ENCODE measurements around the gene FSHR. TPM values are rescaled to one million over a fixed set of nuclear protein-coding genes. Genes with fewer than 3 reads are reported as not detected.

FSHR gene
- total and polyA plus RNA-seq, 2 of the 8 experiments (the other 6 are each of a cell fraction or from before 2014, with no cell fraction given), result not detected

GRCh38 chr2:49032126-49032525, 122.2 kb downstream of the FSHR start:
- no peak overlapping the region for H2BK12ac ChIP-seq (ENCODE audit: low read depth, low read length)
- no peak overlapping the region for H2AK5ac ChIP-seq (ENCODE audit: low read depth, low read length)
- ChIA-PET CTCF (ENCODE audit: partially characterized antibody) (interaction anchor here (1.0 to 1.2 kb wide), 2 partner anchors 11 to 86 kb away, joined by 3 read pairs; no protein-coding TSS in a partner anchor), POLR2A (ENCODE audit: partially characterized antibody) (no interaction called here)
- no peak overlapping the region for H2BK5ac ChIP-seq (ENCODE audit: low read depth, low read length)
- DNase-seq (ENCODE audit: low read depth in 1 of 2, low spot score in 2 of 2), result no peak
- no peak overlapping the region for H2BK20ac ChIP-seq (ENCODE audit: low read length)
- H3K9ac ChIP-seq (replicated peaks in 1 of 4; ENCODE audit: extremely low read depth in 1 of 4, low read depth in 3 of 4, low read length in 3 of 4), result no peak overlapping the region
- no peaks in the 10 kb centered on the region for H3K27me3 ChIP-seq (replicated peaks in 1 of 4; ENCODE audit: control insufficient read depth in 3 of 4, extremely low read depth in 1 of 4, insufficient read depth in 3 of 4, low read length in 3 of 4)
- no peak overlapping the region for H3K4me2 ChIP-seq (ENCODE audit: insufficient read depth in 1 of 2, low read depth in 2 of 2, low read length in 2 of 2)
- H3K27ac ChIP-seq (ENCODE audit: low read depth, low read length), result no peak overlapping the region
- no peak overlapping the region for H3K23ac ChIP-seq (ENCODE audit: insufficient read length)
- H3K9me3 ChIP-seq (ENCODE audit: insufficient read depth in 2 of 2, low read depth in 1 of 2, low read length in 1 of 2), result no peaks in the 10 kb centered on the region
- H3K56ac ChIP-seq (replicated peaks; ENCODE audit: insufficient read length, low read depth, low read length), result no peak overlapping the region
- no peak overlapping the region for H3K4ac ChIP-seq (replicated peaks; ENCODE audit: insufficient read length, low read depth, low read length)
- no peaks in the 10 kb centered on the region for H3K79me1 ChIP-seq (ENCODE audit: low read depth, low read length)
- no peak overlapping the region for H3K14ac ChIP-seq (ENCODE audit: insufficient read length)
- no peak overlapping the region for H2BK15ac ChIP-seq (ENCODE audit: low read length)
- TF ChIP-seq BCL11A (IDR thresholded peaks at IDR 0.05; ENCODE audit: low read depth in 2 of 2, low read length in 2 of 2) (no peak), E2F6 (IDR thresholded peaks at IDR 0.05) (no peak)
- no peak overlapping the region for H4K8ac ChIP-seq (ENCODE audit: extremely low read depth, insufficient read depth, low read length)
- no peak overlapping the region for H4K5ac ChIP-seq (ENCODE audit: insufficient read length, low read depth, low read length)
- no peak overlapping the region for H3K18ac ChIP-seq (ENCODE audit: extremely low read depth, low read length)
- no peaks in the 10 kb centered on the region for H4K20me1 ChIP-seq (replicated peaks in 1 of 2; ENCODE audit: control insufficient read depth in 1 of 2, insufficient read depth in 2 of 2, low read length in 2 of 2)
- no peak overlapping the region for H3K4me3 ChIP-seq (ENCODE audit: extremely low read depth in 1 of 4, insufficient read depth in 2 of 4, low read depth in 3 of 4, low read length in 4 of 4)
- H3K36me3 ChIP-seq (ENCODE audit: control insufficient read depth in 2 of 4, insufficient read depth in 4 of 4, low read length in 3 of 4), result no peaks in the 10 kb centered on the region
- H2BK120ac ChIP-seq (replicated peaks; ENCODE audit: low read depth, low read length), result no peak overlapping the region
- H3K4me1 ChIP-seq (replicated peaks in 1 of 4; ENCODE audit: control insufficient read depth in 3 of 4, insufficient read depth in 4 of 4, low read length in 3 of 4), result no peaks in the 10 kb centered on the region
- no peaks in the 10 kb centered on the region for H3K79me2 ChIP-seq (ENCODE audit: control insufficient read depth in 1 of 2, insufficient read depth in 2 of 2, low read length in 2 of 2)
- FAIRE-seq, result no peak
- H3K23me2 ChIP-seq (ENCODE audit: low read depth, low read length), result no peaks in the 10 kb centered on the region
- WGBS, 2 experiments (ENCODE audit: extremely low coverage in 1 of 2, insufficient coverage in 1 of 2, insufficient read length in 1 of 2, insufficient replicate concordance in 2 of 2, low coverage in 1 of 2, low lambda C conversion rate in 2 of 2, missing lambda C conversion rate in 1 of 2), result 95% methylated on average over 1 of the region's 1 CpG; no CpG with 5 or more reads in 1 of the 2 experiments
- H2AFZ ChIP-seq (ENCODE audit: low read length), result no peak overlapping the region
- no peak overlapping the region for H4K91ac ChIP-seq (replicated peaks; ENCODE audit: insufficient read length, low read length)
